H1 (cell line): ENCODE results near the gene MROH7. TPM values are rescaled to one million over a fixed set of nuclear protein-coding genes. Genes with fewer than 3 reads are reported as not detected.

Experiments used
- CTCF ChIA-PET: fragments of 300-600 bp; sonication (Branson Sonifier 250); formaldehyde crosslinking; loops from one replicate; lab custom pipeline; 2021; ENCODE audit not compliant: partially characterized antibody; lab: Charles Lee
- POLR2A ChIA-PET: fragments of 300-600 bp; sonication (Branson Sonifier 250); formaldehyde crosslinking; loops from one replicate; lab custom pipeline; 2021; ENCODE audit warnings: inconsistent platforms; ENCODE audit not compliant: partially characterized antibody; lab: Charles Lee
- DNase-seq, 2 experiments: peaks; one replicate each; pipeline versions ENCODE4 v3.0.0 to v3.0.0-alpha.2; 2010 to 2022; ENCODE audit warnings: low spot score in 2 of 2, low read depth in 1 of 2, mixed read lengths in 1 of 2
- FAIRE-seq: peaks from 2 replicates; lab custom pipeline; 2011; peaks lifted over from hg19 to GRCh38; lab: Jason Lieb, UNC
- H2AFZ ChIP-seq: 2 replicates; pipeline ENCODE4 v1.8.1; 2012; ENCODE audit warnings: low read length, inconsistent platforms
- H2AK5ac ChIP-seq: 2 replicates; pipeline ENCODE4 v1.6.1; 2013; ENCODE audit warnings: low read depth, low read length
- H2BK120ac ChIP-seq: replicated peaks from 2 replicates; pipeline ENCODE3; 2013; ENCODE audit warnings: low read depth, low read length, inconsistent platforms
- H2BK12ac ChIP-seq: 2 replicates; pipeline ENCODE4 v1.6.1; 2013; ENCODE audit warnings: low read depth, low read length
- H2BK15ac ChIP-seq: 2 replicates; pipeline ENCODE4 v1.6.1; 2013; ENCODE audit warnings: low read length
- H2BK20ac ChIP-seq: 2 replicates; pipeline ENCODE4 v1.6.1; 2013; ENCODE audit warnings: low read length
- H2BK5ac ChIP-seq: 2 replicates; pipeline ENCODE4 v1.6.1; 2013; ENCODE audit warnings: low read depth, low read length
- H3K14ac ChIP-seq: 2 replicates; pipeline ENCODE4 v1.6.1; 2013; ENCODE audit warnings: inconsistent platforms; ENCODE audit not compliant: insufficient read length
- H3K18ac ChIP-seq: 2 replicates; pipeline ENCODE4 v1.6.1; 2013; ENCODE audit warnings: low read length; ENCODE audit errors: extremely low read depth
- H3K23ac ChIP-seq: 2 replicates; pipeline ENCODE4 v1.6.1; 2013; ENCODE audit warnings: inconsistent platforms; ENCODE audit not compliant: insufficient read length
- H3K23me2 ChIP-seq: 2 replicates; pipeline ENCODE4 v1.6.1; 2013; ENCODE audit warnings: low read depth, low read length
- H3K27ac ChIP-seq: 2 replicates; pipeline ENCODE4 v1.6.1; 2011; ENCODE audit warnings: low read depth, low read length, inconsistent platforms
- H3K27me3 ChIP-seq, 4 experiments: replicated peaks in 1 of 4; 1 replicate in 1 of 4; 2 replicates in 3 of 4; pipeline versions ENCODE4 v1.6.1 to v1.8.1; 2011 to 2013; ENCODE audit warnings: low read length in 3 of 4, mild to moderate bottlenecking in 3 of 4, inconsistent platforms in 2 of 4, mixed read lengths in 2 of 4, moderate library complexity in 1 of 4; ENCODE audit not compliant: control insufficient read depth in 3 of 4, insufficient read depth in 3 of 4; ENCODE audit errors: extremely low read depth in 1 of 4
- H3K36me3 ChIP-seq, 4 experiments: 2 replicates each; pipeline versions ENCODE4 v1.6.1 to v1.8.1; 2011 to 2013; ENCODE audit warnings: mild to moderate bottlenecking in 4 of 4, low read length in 3 of 4, moderate library complexity in 2 of 4, control low read depth in 1 of 4, inconsistent platforms in 1 of 4; ENCODE audit not compliant: insufficient read depth in 4 of 4, control insufficient read depth in 2 of 4
- H3K4ac ChIP-seq: replicated peaks from 2 replicates; pipeline ENCODE3; 2013; ENCODE audit warnings: low read length, low read depth, mixed read lengths, inconsistent platforms; ENCODE audit not compliant: insufficient read length
- H3K4me1 ChIP-seq, 4 experiments: replicated peaks in 1 of 4; 1 replicate in 1 of 4; 2 replicates in 3 of 4; pipeline versions ENCODE4 v1.6.1 to v1.8.1; 2011 to 2013; ENCODE audit warnings: low read length in 3 of 4, inconsistent platforms in 2 of 4, mixed read lengths in 1 of 4; ENCODE audit not compliant: insufficient read depth in 4 of 4, control insufficient read depth in 3 of 4
- H3K4me2 ChIP-seq, 2 experiments: 2 replicates each; pipeline versions ENCODE4 v1.6.1 to v1.8.1; 2011 to 2013; ENCODE audit warnings: low read depth in 2 of 2, low read length in 2 of 2, control low read depth in 1 of 2, inconsistent platforms in 1 of 2, mild to moderate bottlenecking in 1 of 2; ENCODE audit not compliant: insufficient read depth in 1 of 2
- H3K4me3 ChIP-seq, 4 experiments: fragments of 200-600, 300-600 bp in 1 of 4; sonication (generic), shearing (Covaris generic), sonication (Bioruptor Twin) in 1 of 4; 2 replicates each; pipeline versions ENCODE4 v1.5.1 to v1.8.1; 2011 to 2016; ENCODE audit warnings: low read length in 4 of 4, low read depth in 3 of 4, control low read depth in 2 of 4, inconsistent platforms in 2 of 4, mild to moderate bottlenecking in 2 of 4, mixed read lengths in 1 of 4, moderate library complexity in 1 of 4; ENCODE audit not compliant: insufficient read depth in 2 of 4; ENCODE audit errors: extremely low read depth in 1 of 4
- H3K56ac ChIP-seq: replicated peaks from 2 replicates; pipeline ENCODE3; 2013; ENCODE audit warnings: low read depth, mild to moderate bottlenecking, mixed read lengths, low read length, inconsistent platforms; ENCODE audit not compliant: insufficient read length
- H3K79me1 ChIP-seq: 2 replicates; pipeline ENCODE4 v1.6.1; 2013; ENCODE audit warnings: low read depth, low read length, control low read depth
- H3K79me2 ChIP-seq, 2 experiments: 2 replicates each; pipeline versions ENCODE4 v1.6.1 to v1.8.1; 2012 to 2013; ENCODE audit warnings: low read length in 2 of 2, mild to moderate bottlenecking in 2 of 2, inconsistent platforms in 1 of 2; ENCODE audit not compliant: insufficient read depth in 2 of 2, control insufficient read depth in 1 of 2
- H3K9ac ChIP-seq, 4 experiments: replicated peaks in 1 of 4; 1 replicate in 1 of 4; 2 replicates in 3 of 4; pipeline versions ENCODE4 v1.6.1 to v1.8.1; 2011 to 2013; ENCODE audit warnings: low read depth in 3 of 4, low read length in 3 of 4, control low read depth in 2 of 4, mild to moderate bottlenecking in 2 of 4, moderate library complexity in 2 of 4, inconsistent platforms in 1 of 4; ENCODE audit errors: extremely low read depth in 1 of 4
- H3K9me3 ChIP-seq, 2 experiments: 2 replicates each; pipeline versions ENCODE4 v1.6.1 to v1.8.1; 2012 to 2013; ENCODE audit warnings: mild to moderate bottlenecking in 2 of 2, moderate library complexity in 2 of 2, control low read depth in 1 of 2, inconsistent platforms in 1 of 2, low read depth in 1 of 2, low read length in 1 of 2, mixed read lengths in 1 of 2; ENCODE audit not compliant: insufficient read depth in 2 of 2
- H4K20me1 ChIP-seq, 2 experiments: replicated peaks in 1 of 2; 2 replicates each; pipeline versions ENCODE3 to v1.8.1; 2011 to 2013; ENCODE audit warnings: inconsistent platforms in 2 of 2, low read length in 2 of 2, mild to moderate bottlenecking in 1 of 2; ENCODE audit not compliant: insufficient read depth in 2 of 2, control insufficient read depth in 1 of 2
- H4K5ac ChIP-seq: 2 replicates; pipeline ENCODE4 v1.6.1; 2013; ENCODE audit warnings: low read length, low read depth, mixed read lengths, inconsistent platforms; ENCODE audit not compliant: insufficient read length
- H4K8ac ChIP-seq: 2 replicates; pipeline ENCODE4 v1.8.0; 2013; ENCODE audit warnings: mild to moderate bottlenecking, moderate library complexity, low read length, inconsistent platforms; ENCODE audit not compliant: insufficient read depth; ENCODE audit errors: extremely low read depth
- H4K91ac ChIP-seq: replicated peaks from 2 replicates; pipeline ENCODE3; 2013; ENCODE audit warnings: low read length, mixed read lengths, inconsistent platforms; ENCODE audit not compliant: insufficient read length
- GABPA ChIP-seq: IDR thresholded peaks from 2 replicates; pipeline ENCODE4 v1.6.1; 2011; ENCODE audit warnings: mild to moderate bottlenecking, low read length, moderate library complexity, borderline replicate concordance; ENCODE audit not compliant: insufficient read depth
- HDAC2 ChIP-seq, 2 experiments: fragments of 300-600 bp in 1 of 2; sonication (generic) in 1 of 2; IDR thresholded peaks; 2 replicates each; pipeline ENCODE4 v1.6.1; 2011 to 2012; ENCODE audit warnings: low read depth in 2 of 2, low read length in 2 of 2, mild to moderate bottlenecking in 2 of 2, moderate library complexity in 2 of 2, borderline replicate concordance in 1 of 2, inconsistent platforms in 1 of 2
- SIX5 ChIP-seq: IDR thresholded peaks from 2 replicates; pipeline ENCODE4 v1.6.1; 2011; ENCODE audit warnings: mild to moderate bottlenecking, low read depth, low read length
- WGBS, 2 experiments: shearing (Covaris generic) in 1 of 2; methylation state at CpG; one replicate each; pipeline versions ENCODE4 v1.1.6 to v1.1.7; 2013 to 2015; ENCODE audit warnings: low lambda C conversion rate in 2 of 2, mixed read lengths in 2 of 2, inconsistent platforms in 1 of 2, low coverage in 1 of 2, missing lambda C conversion rate in 1 of 2; ENCODE audit not compliant: insufficient replicate concordance in 2 of 2, insufficient coverage in 1 of 2, insufficient read length in 1 of 2; ENCODE audit errors: extremely low coverage in 1 of 2, missing lambda C conversion rate in 1 of 2; 5-methylcytosine and 5-hydroxymethylcytosine counted together
- polyA plus RNA-seq, 7 experiments: library from polyadenylated mRNA; depleted of rRNA in 3 of 7; stranded (reverse) in 5 of 7; unstranded in 2 of 7; fragments of >200 nt in 5 of 7; fragments of 200-250 nt in 2 of 7; gene quantifications; 1 replicate in 5 of 7; 2 replicates in 1 of 7; 4 replicates in 1 of 7; pipeline versions ENCODE4 v1.2.1 to v1.2.3, GENCODE V29; 2011 to 2013; ENCODE audit warnings: missing spikeins in 2 of 7, mixed read lengths in 2 of 7
- total RNA-seq: library from RNA; stranded (reverse); fragmentation: NEBNext Ultra II Directional; extraction: Animal tissue kit (Norgen Biotek cat#: 25700); gene quantifications from 2 replicates; pipeline ENCODE4 v1.2.1, GENCODE V29; 2021

The MROH7 gene
- total and polyA plus RNA-seq, 2 of the 8 experiments (the other 6 are each of a cell fraction or from before 2014, with no cell fraction given), result 0.07 to 0.20 TPM

DNA sequence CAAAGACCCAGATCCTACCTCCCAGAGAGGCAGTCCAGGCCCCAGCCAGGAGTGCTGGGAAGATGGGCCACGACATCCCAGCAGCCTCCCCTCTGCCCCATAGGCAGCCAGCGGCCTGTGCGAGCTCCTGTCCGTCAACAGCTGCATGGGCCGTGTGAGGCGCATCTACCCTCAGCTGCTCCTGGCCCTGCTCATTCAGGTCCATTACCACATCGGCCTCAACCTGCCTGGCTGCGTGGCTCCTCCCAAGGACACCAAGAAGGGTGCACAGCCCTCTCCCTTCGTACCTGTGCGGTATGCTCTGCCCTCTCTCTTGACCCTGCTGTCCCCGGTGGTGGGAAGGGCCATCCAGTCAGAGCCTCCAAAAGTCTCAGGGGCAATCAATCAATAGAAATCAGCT, 44.6 kb downstream of the MROH7 start:
- Histone ChIP-seq H4K91ac (no peak overlapping the region), H3K4me2 (no peak overlapping the region), H3K4me3 (no peak overlapping the region), H4K5ac (no peak overlapping the region), H3K9me3 (no peaks in the 10 kb centered on the region), H3K79me1 (no peaks in the 10 kb centered on the region), H2BK20ac (no peak overlapping the region), H3K23ac (no peak overlapping the region), H2BK15ac (no peak overlapping the region), H3K14ac (no peak overlapping the region), H3K36me3 (no peaks in the 10 kb centered on the region), H3K79me2 (no peaks in the 10 kb centered on the region), H4K20me1 (no peaks in the 10 kb centered on the region), H3K27ac (no peak overlapping the region), H3K23me2 (no peaks in the 10 kb centered on the region), H2AFZ (no peak overlapping the region), H3K56ac (no peak overlapping the region), H4K8ac (no peak overlapping the region), H3K4ac (no peak overlapping the region), H2BK5ac (no peak overlapping the region), H3K9ac (no peak overlapping the region), H3K27me3 (no peaks in the 10 kb centered on the region), H2AK5ac (no peak overlapping the region), H3K4me1 (peaks cover 0 to 4% (median 0%) of the 10 kb centered on the region in 4 experiments; a peak in 2 of 7 replicates), H2BK120ac (no peak overlapping the region), H3K18ac (no peak overlapping the region; the same call in 1 of the 2 replicates), H2BK12ac (0 out of 2 replicates have a peak overlapping the region, but pooled peaks have one; percentile 27)
- WGBS, 2 experiments, result 78% methylated on average over 11 of the region's 11 CpGs; no CpG with 5 or more reads in 1 of the 2 experiments
- POLR2A ChIA-PET, result no interaction called here
- TF ChIP-seq HDAC2 (IDR thresholded peaks at IDR 0.05; ENCODE audit: borderline replicate concordance in 1 of 2, low read depth in 2 of 2, low read length in 2 of 2) (no peak), SIX5 (no peak), GABPA (no peak)
- no peak for FAIRE-seq
- no peak for DNase-seq
- CTCF ChIA-PET, result interaction anchor here (1.0 to 2.5 kb wide), 4 partner anchors 12 to 106 kb away, joined by 3 to 6 read pairs (median 4); no protein-coding TSS in a partner anchor
